MCF 10A (cell line): ENCODE data around the gene AVL9. TPM values are rescaled to one million over a fixed set of nuclear protein-coding genes. Genes with fewer than 3 reads are reported as not detected.
"Not testable (repeated sequence)": the region's sequence is repeated elsewhere in the genome, so short reads cannot be mapped to it uniquely, and the experiment has no call there.

Experiments used
- BruUV-seq: library from RNA; stranded (reverse); fragments of 400-500 nt; replicated peaks from 2 replicates; lab custom pipeline; 2021; lab: Mats Ljungman, UMichigan
- CTCF ChIA-PET: fragments of 300-600 bp; sonication (Branson Sonifier 250); formaldehyde crosslinking; extraction: SDS; loops from one replicate; lab custom pipeline; 2021; ENCODE audit warnings: antibody characterized with exemption, inconsistent platforms; lab: Yijun Ruan, JAX
- POLR2A ChIA-PET: fragments of 300-600, 350-650 bp; sonication (Branson Sonifier 250); formaldehyde crosslinking; extraction: SDS; loops from one replicate; lab custom pipeline; 2020; ENCODE audit warnings: antibody characterized with exemption, inconsistent platforms; lab: Yijun Ruan, JAX
- DNase-seq: peaks from one replicate; pipeline ENCODE4 v3.0.0-alpha.2; 2018; ENCODE audit not compliant: unreplicated experiment
- H3K27ac Mint-ChIP-seq: one replicate; pipeline ENCODE4 v1.8.0; 2022; ENCODE audit warnings: mild to moderate bottlenecking, low read depth, mixed read lengths; ENCODE audit not compliant: unreplicated experiment
- H3K27me3 Mint-ChIP-seq: one replicate; pipeline ENCODE4 v1.8.0; 2022; ENCODE audit warnings: mixed read lengths; ENCODE audit not compliant: insufficient read depth, unreplicated experiment
- H3K36me3 Mint-ChIP-seq: one replicate; pipeline ENCODE4 v1.8.0; 2022; ENCODE audit warnings: mild to moderate bottlenecking, moderate library complexity, mixed read lengths; ENCODE audit not compliant: insufficient read depth, unreplicated experiment
- H3K4me1 Mint-ChIP-seq: one replicate; pipeline ENCODE4 v1.8.0; 2022; ENCODE audit warnings: mixed read lengths; ENCODE audit not compliant: insufficient read depth, unreplicated experiment
- H3K4me3 Mint-ChIP-seq: one replicate; pipeline ENCODE4 v1.8.0; 2022; ENCODE audit warnings: mild to moderate bottlenecking, moderate library complexity, mixed read lengths; ENCODE audit not compliant: unreplicated experiment
- H3K9me3 Mint-ChIP-seq: one replicate; pipeline ENCODE4 v1.8.0; 2022; ENCODE audit warnings: mixed read lengths; ENCODE audit not compliant: unreplicated experiment
- intact Hi-C: fragments of 100-400 bp; cut with micrococcal nuclease; formaldehyde crosslinking; loops from 2 replicates; pipeline ENCODE4 v1.14.1; 2022
- total RNA-seq: library from RNA; stranded (reverse); gene quantifications from 2 replicates; pipeline ENCODE4 v1.2.3, GENCODE V29; 2022

The AVL9 gene
- total RNA-seq, 1 experiment from 2014 or later, result 38.6 TPM

DNA sequence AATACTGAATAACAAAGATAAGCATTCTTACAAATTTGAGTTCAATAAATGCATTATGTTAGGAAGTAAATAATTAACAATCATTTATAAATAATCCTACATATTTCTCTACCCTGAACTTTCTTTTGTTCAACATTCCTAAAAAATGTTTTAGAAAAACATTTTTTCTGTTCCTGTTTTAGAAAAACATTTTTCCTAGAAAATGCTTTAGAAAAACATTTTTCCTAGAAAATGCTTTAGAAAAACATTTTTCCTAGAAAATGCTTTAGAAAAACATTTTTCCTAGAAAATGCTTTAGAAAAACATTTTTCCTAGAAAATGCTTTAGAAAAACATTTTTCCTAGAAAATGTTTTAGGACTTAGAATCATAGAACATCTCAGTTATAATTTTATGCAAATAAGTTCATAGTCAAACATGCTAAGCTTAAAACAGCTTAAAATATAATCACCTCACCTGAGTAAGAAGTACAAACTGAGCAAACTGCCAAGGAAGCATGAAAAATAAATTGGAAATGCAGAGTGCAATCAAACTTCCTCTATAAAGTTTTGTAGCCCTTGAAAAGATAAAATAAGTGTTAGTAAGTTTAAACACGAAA lies 139.6 kb downstream of the AVL9 start:
- intact Hi-C loops, H3K4me1 Mint-ChIP-seq, BruUV-seq, H3K36me3 Mint-ChIP-seq, H3K27me3 Mint-ChIP-seq, H3K9me3 Mint-ChIP-seq, CTCF ChIA-PET, POLR2A ChIA-PET, H3K27ac Mint-ChIP-seq, H3K4me3 Mint-ChIP-seq, DNase-seq: not testable (repeated sequence)

DNA sequence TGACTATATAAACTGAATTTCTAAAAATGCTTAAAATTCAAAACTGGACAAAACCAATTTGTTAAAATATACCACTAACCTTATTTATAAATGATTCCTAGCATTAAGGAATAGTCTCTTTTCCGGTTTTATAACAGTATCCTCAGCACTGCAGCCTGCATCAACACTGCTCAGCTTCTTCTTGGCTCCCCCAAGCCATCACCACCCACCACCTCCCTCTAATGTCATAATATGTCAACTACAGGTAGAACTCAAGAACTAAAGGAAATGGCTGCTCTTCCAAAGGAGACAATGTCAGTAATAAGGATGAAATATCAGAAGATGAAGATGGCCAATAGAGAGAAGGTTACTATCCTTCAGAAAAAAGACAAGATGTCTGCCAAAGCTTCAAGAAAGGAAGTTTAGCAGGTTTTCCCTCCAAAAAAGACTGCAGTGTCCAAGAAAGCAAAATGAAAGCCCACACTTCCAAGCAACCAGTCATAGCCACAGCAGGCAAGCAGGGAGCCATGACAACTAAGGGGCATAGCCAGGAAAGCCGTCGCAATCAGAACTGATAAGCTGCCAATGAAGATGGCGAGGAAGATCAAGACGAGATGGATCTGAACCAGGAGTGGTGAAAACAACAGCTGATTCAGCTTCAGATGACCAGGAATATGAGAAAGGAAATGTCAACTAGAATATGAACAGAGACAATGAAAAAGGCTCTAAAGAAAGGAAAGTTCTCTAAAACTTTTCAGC lies 141.6 kb downstream of the AVL9 start:
- H3K27ac Mint-ChIP-seq, H3K9me3 Mint-ChIP-seq, intact Hi-C loops, POLR2A ChIA-PET, CTCF ChIA-PET, DNase-seq, H3K4me1 Mint-ChIP-seq, H3K36me3 Mint-ChIP-seq, H3K4me3 Mint-ChIP-seq, H3K27me3 Mint-ChIP-seq, BruUV-seq: not testable (repeated sequence)

DNA sequence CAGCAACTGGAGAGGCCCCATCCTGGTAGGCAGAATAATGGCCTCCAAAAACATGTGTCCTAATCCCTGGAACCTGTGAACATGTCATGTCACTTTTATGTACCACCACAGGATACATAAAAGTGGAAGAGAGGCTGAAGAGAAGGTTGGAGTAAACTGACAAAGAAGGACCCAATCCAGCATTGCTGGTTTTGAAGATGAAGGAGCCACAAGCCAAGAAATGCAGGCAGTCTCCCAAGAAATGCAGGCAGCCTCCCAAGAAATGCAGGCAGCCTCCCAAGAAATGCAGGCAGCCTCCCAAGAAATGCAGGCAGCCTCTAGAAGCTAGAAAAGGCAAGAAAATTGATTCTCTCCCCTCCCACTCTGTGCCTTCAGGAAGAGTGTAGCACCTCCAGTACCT lies 142.3 kb downstream of the AVL9 start:
- H3K27me3 Mint-ChIP-seq, CTCF ChIA-PET, H3K9me3 Mint-ChIP-seq, DNase-seq, H3K4me1 Mint-ChIP-seq, H3K27ac Mint-ChIP-seq, H3K4me3 Mint-ChIP-seq, POLR2A ChIA-PET, BruUV-seq, H3K36me3 Mint-ChIP-seq, intact Hi-C loops: not testable (repeated sequence)

Other genes starting within 250 kb of the AVL9 start
- gene LSM5, start 5.1 kb upstream of the AVL9 start, total RNA-seq, result 87.3 and 105 TPM in 2 replicates